Thoracic aorta (tissue), 2 donors: ENCODE measurements around the gene BPIFB2. TPM values are rescaled to one million over a fixed set of nuclear protein-coding genes. Genes with fewer than 3 reads are reported as not detected.

Experiments
- ATAC-seq: fragments of 150-250 bp; one replicate; pipeline ENCODE4 v1.8.0; 2017; ENCODE audit warnings: low read depth; ENCODE audit not compliant: insufficient number of reproducible peaks, low FRiP score
- DNase-seq: peaks from one replicate; pipeline ENCODE4 v3.0.0-alpha.2; 2020; ENCODE audit warnings: low spot score
- H3K27ac ChIP-seq, 2 donors: fragments of 200-600 bp; sonication (generic); 1 replicate in 1 of 2; 2 replicates in 1 of 2; pipeline ENCODE4 v1.5.1; 2016; ENCODE audit warnings: mild to moderate bottlenecking in 2 of 2, moderate library complexity in 2 of 2
- H3K27me3 ChIP-seq: fragments of 200-600 bp; sonication (generic); replicated peaks from 2 replicates; pipeline ENCODE4 v1.6.0; 2016; ENCODE audit warnings: mild to moderate bottlenecking; ENCODE audit not compliant: insufficient read depth
- H3K36me3 ChIP-seq: fragments of 200-600 bp; sonication (generic); one replicate; pipeline ENCODE4 v1.5.1; 2016
- H3K4me1 ChIP-seq, 2 donors: fragments of 200-600 bp; sonication (generic); 1 replicate in 1 of 2; 2 replicates in 1 of 2; pipeline versions ENCODE4 v1.5.1 to v1.6.0; 2016; ENCODE audit warnings: low read depth in 2 of 2, mild to moderate bottlenecking in 1 of 2; ENCODE audit not compliant: control insufficient read depth in 1 of 2
- H3K4me3 ChIP-seq: fragments of 200-600 bp; sonication (generic); 2 replicates; pipeline ENCODE4 v1.5.1; 2016; ENCODE audit warnings: mild to moderate bottlenecking
- H3K9me3 ChIP-seq: fragments of 200-600 bp; sonication (generic); 2 replicates; pipeline ENCODE4 v1.5.1; 2016
- total RNA-seq, 2 donors: library from RNA; depleted of rRNA; stranded (reverse); fragments of >200 nt; gene quantifications; one replicate each; pipeline versions ENCODE4 v1.1.0 to v1.2.3, GENCODE V29; 2016
- TF ChIP-seq, protein P1 (sequence below): fragments of 200-600 bp; sonication (generic); IDR thresholded peaks from one replicate; pipeline ENCODE4 v1.5.1; 2019; ENCODE audit warnings: antibody characterized with exemption

The BPIFB2 gene
- total RNA-seq, 2 donors from 2014 or later: not detected

DNA sequence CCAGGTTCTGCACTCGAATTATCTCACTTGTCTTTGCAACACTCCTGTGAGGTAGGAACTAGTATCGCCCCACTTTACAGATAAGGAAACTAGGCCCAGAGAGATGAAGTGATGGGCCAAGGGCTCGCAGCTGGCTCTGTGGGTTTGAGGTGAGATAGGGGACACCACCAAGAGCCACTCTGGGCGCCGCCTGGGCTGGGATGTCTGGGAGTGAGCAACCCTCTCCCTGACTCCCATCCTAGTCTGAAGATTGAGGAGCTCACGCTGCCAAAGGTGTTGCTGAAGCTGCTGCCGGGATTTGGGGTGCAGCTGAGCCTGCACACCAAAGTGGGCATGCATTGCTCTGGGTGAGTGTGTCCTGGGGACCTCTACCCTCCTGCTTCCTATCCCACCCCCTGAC lies 51.6 kb downstream of the BPIFB2 start:
- H3K36me3 ChIP-seq: no peaks in the 10 kb centered on the region
- no peaks in the 10 kb centered on the region for H3K9me3 ChIP-seq
- no peak overlapping the region for H3K27ac ChIP-seq
- no peaks in the 10 kb centered on the region for H3K27me3 ChIP-seq
- ATAC-seq (no peak), DNase-seq (no peak)
- no peaks in the 10 kb centered on the region for H3K4me1 ChIP-seq
- H3K4me3 ChIP-seq: no peak overlapping the region
- TF ChIP-seq, protein P1, sequence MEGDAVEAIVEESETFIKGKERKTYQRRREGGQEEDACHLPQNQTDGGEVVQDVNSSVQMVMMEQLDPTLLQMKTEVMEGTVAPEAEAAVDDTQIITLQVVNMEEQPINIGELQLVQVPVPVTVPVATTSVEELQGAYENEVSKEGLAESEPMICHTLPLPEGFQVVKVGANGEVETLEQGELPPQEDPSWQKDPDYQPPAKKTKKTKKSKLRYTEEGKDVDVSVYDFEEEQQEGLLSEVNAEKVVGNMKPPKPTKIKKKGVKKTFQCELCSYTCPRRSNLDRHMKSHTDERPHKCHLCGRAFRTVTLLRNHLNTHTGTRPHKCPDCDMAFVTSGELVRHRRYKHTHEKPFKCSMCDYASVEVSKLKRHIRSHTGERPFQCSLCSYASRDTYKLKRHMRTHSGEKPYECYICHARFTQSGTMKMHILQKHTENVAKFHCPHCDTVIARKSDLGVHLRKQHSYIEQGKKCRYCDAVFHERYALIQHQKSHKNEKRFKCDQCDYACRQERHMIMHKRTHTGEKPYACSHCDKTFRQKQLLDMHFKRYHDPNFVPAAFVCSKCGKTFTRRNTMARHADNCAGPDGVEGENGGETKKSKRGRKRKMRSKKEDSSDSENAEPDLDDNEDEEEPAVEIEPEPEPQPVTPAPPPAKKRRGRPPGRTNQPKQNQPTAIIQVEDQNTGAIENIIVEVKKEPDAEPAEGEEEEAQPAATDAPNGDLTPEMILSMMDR: no peak

DNA sequence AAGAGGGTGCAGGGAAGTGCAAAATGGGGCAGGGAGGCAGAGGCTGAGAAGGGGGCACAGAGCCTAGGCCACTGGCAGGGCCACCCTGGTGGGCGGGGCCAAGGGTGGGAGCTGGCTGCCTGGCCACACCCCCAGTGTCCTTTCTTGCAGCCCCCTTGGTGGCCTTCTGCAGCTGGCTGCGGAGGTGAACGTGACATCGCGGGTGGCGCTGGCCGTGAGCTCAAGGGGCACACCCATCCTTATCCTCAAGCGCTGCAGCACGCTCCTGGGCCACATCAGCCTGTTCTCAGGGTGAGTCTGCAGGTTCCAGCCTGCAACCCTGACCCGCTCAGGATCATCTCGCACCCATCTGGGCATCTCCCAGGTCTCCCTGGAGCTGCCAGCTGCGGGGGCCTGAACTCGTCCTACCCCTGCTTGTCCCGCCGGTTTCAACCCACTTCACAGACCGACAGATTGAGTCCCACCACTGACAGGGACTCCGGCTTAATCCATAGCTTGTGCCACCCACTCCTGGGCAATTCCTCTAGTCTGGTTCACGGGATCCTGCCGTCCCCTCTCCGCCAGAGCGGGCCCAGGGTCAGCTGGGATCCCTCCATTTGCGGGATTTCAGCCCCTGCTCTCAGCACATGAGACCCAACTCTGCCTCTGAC lies 52.4 kb downstream of the BPIFB2 start:
- no peaks in the 10 kb centered on the region for H3K9me3 ChIP-seq
- DNase-seq (no peak), ATAC-seq (no peak)
- no peaks in the 10 kb centered on the region for H3K4me1 ChIP-seq
- TF ChIP-seq, protein P1: no peak
- H3K27ac ChIP-seq: no peak overlapping the region
- H3K36me3 ChIP-seq: no peaks in the 10 kb centered on the region
- no peak overlapping the region for H3K4me3 ChIP-seq
- H3K27me3 ChIP-seq: no peaks in the 10 kb centered on the region

DNA sequence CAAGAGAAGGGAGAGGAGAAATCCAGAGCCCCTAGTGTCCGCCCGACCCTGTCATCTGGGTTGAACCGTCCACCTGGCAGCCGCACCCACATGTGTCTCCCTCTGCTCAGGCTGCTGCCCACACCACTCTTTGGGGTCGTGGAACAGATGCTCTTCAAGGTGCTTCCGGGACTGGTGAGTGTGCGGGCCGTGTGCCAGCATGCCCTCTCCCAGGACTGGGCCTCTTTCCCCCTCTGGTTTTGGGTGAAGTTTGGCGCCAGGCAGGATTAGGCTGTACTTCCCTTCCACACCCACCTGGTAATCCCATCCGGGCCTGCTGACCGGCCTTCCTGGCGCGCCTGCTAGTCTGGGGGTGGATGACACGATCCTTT lies 54.1 kb downstream of the BPIFB2 start:
- DNase-seq: no peak
- no peak for ATAC-seq

DNA sequence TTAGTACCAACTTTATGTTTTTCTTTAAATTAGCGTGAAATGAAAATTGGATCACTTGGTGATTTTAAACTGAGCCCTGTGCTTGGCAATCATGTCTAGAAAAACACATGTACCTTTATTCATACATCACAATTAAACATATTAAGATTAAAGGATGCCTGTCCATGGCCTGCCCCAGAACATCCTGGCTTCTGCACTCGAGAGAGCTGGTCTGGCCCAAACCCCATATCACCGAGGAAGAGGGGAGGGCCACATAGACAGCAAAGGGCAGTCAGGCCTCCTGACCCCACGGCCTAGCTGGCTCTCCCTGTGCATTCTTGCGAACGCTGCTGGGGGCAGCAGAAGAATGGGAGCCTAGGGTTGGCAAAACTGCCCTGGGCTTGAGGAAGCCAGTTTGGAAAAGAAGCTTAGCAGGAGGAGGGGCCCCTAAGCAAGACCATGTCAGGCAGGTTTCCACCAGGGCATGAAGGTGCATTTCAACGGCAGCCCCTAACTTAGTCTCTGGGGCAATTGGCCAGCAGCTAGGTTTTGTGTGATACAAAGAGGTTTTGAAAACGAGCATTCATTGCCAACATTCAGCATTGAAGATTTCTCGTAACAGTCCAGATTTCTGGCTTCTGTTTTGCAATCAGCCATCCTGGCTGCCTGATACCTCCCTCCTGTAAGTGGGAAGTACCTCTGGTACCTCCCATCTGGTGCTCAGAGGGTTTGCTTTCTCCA lies 54.8 kb downstream of the BPIFB2 start:
- Histone ChIP-seq H3K4me3 (no peak overlapping the region), H3K27me3 (no peaks in the 10 kb centered on the region), H3K36me3 (no peaks in the 10 kb centered on the region), H3K27ac (no peak overlapping the region), H3K4me1 (no peaks in the 10 kb centered on the region), H3K9me3 (no peaks in the 10 kb centered on the region)
- TF ChIP-seq, protein P1: no peak
- no peak for ATAC-seq
- DNase-seq: no peak

More for the DNA sequence above, 54.1 kb downstream of the BPIFB2 start:
- Histone ChIP-seq H3K9me3 (no peaks in the 10 kb centered on the region), H3K27me3 (no peaks in the 10 kb centered on the region), H3K4me1 (no peaks in the 10 kb centered on the region), H3K27ac (no peak overlapping the region), H3K36me3 (no peaks in the 10 kb centered on the region), H3K4me3 (no peak overlapping the region)
- TF ChIP-seq, protein P1: no peak

DNA sequence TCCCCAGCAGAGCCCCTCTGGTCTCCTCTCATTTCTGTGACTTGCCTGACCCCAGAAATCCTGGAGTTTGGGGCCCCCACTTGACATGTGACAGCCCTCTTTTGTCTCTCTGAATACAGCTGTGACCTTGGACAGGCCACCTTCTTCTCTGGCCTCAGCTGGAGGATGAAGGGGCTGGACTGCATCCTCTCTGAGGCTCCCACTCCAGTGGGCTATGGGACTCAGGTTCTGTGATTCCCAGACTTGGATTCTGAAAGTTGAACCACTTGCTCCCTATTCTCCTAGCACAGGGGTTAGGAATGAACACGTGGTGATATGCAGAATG lies 55.3 kb downstream of the BPIFB2 start:
- Histone ChIP-seq H3K36me3 (no peaks in the 10 kb centered on the region), H3K4me1 (no peaks in the 10 kb centered on the region), H3K4me3 (no peak overlapping the region), H3K27me3 (no peaks in the 10 kb centered on the region), H3K9me3 (no peaks in the 10 kb centered on the region), H3K27ac (no peak overlapping the region)
- TF ChIP-seq, protein P1: no peak
- no peak for ATAC-seq
- no peak for DNase-seq
